Esophagus muscularis mucosa (tissue), 4 donors: Measurements from ENCODE around the gene SRP68. TPM values are rescaled to one million over a fixed set of nuclear protein-coding genes. Genes with fewer than 3 reads are reported as not detected.

Experiments used
- DNase-seq: peaks from one replicate; pipeline ENCODE4 v3.0.0-alpha.2; 2017; ENCODE audit errors: extremely low spot score
- H3K27ac ChIP-seq, 4 donors: fragments of 200-600 bp; sonication (generic); replicated peaks in 1 of 4; 1 replicate in 3 of 4; 2 replicates in 1 of 4; pipeline ENCODE4 v1.5.1; 2016 to 2019; ENCODE audit warnings: mild to moderate bottlenecking in 1 of 4
- H3K27me3 ChIP-seq, 4 donors: fragments of 200-600 bp; sonication (generic); one replicate each; pipeline versions ENCODE4 v1.5.1 to v1.6.0; 2016 to 2019
- H3K36me3 ChIP-seq, 4 donors: fragments of 200-600 bp; sonication (generic); one replicate each; pipeline ENCODE4 v1.5.1; 2016 to 2019
- H3K4me1 ChIP-seq, 4 donors: fragments of 200-600 bp; sonication (generic); one replicate each; pipeline ENCODE4 v1.5.1; 2016 to 2019
- H3K4me3 ChIP-seq, 4 donors: fragments of 200-600 bp; sonication (generic); 1 replicate in 2 of 4; 2 replicates in 2 of 4; pipeline ENCODE4 v1.5.1; 2016 to 2019; ENCODE audit warnings: mild to moderate bottlenecking in 4 of 4, moderate library complexity in 1 of 4
- H3K9me3 ChIP-seq, 4 donors: fragments of 200-600 bp; sonication (generic); 1 replicate in 3 of 4; 2 replicates in 1 of 4; pipeline ENCODE4 v1.5.1; 2016 to 2019
- CTCF ChIP-seq, 3 experiments: fragments of 200-600 bp in 2 of 3; fragments of 450-650 bp in 1 of 3; sonication (generic) in 2 of 3; IDR thresholded peaks; one replicate each; pipeline ENCODE4 v1.5.1; 2017 to 2019; ENCODE audit warnings: antibody characterized with exemption in 3 of 3, mild to moderate bottlenecking in 2 of 3, moderate library complexity in 1 of 3
- EP300 ChIP-seq: sonication (generic); formaldehyde crosslinking; IDR thresholded peaks from one replicate; pipeline ENCODE4 v1.6.1; 2017; ENCODE audit warnings: antibody characterized with exemption
- POLR2A ChIP-seq: fragments of 450-650 bp; IDR thresholded peaks from one replicate; pipeline ENCODE4 v1.6.1; 2017; ENCODE audit warnings: antibody characterized with exemption, moderate library complexity, mild to moderate bottlenecking, low read depth
- POLR2AphosphoS5 ChIP-seq, 2 donors: sonication (generic); formaldehyde crosslinking; IDR thresholded peaks; one replicate each; pipeline ENCODE4 v1.6.1; 2017; ENCODE audit warnings: antibody characterized with exemption in 2 of 2
- WGBS: methylation state at CpG from one replicate; pipeline ENCODE4 v1.1.5; 2018; 5-methylcytosine and 5-hydroxymethylcytosine counted together
- intact Hi-C: fragments of 100-400 bp; cut with DNase I; formaldehyde crosslinking; loops from one replicate; pipeline ENCODE4 v1.15.1; 2023
- total RNA-seq, 4 donors: library from RNA; depleted of rRNA; stranded (reverse); fragments of >200 nt; gene quantifications; one replicate each; pipeline versions ENCODE4 v1.1.0 to v1.2.1, GENCODE V29; 2016

Gene SRP68
- total RNA-seq, 4 donors from 2014 or later, result 41.9 to 56.9 (median 50.0) TPM

- DNase-seq, result no peak
- Histone ChIP-seq H3K27me3 (no peaks in the 10 kb centered on the region), H3K9me3 (no peaks in the 10 kb centered on the region), H3K4me1 (no peaks in the 10 kb centered on the region), H3K27ac (no peak overlapping the region), H3K4me3 (no peak overlapping the region), H3K36me3 (no peaks in the 10 kb centered on the region)
- WGBS, result 88% methylated on average over 7 of the region's 7 CpGs
- no peak for TF ChIP-seq EP300
- TF ChIP-seq POLR2AphosphoS5 (IDR thresholded peaks at IDR 0.05), result no peak
- TF ChIP-seq POLR2A, result no peak
- TF ChIP-seq CTCF (IDR thresholded peaks at IDR 0.05), result no peak
- intact Hi-C loops, result no loop called here
Observed at GRCh38 chr17:76115138-76115754, 42.9 kb upstream of the SRP68 start.

GRCh38 chr17:76111956-76112355 lies 39.6 kb upstream of the SRP68 start:
- no peak overlapping the region for H3K27ac ChIP-seq
- no peak for DNase-seq
- 80% methylated on average over 2 of the region's 2 CpGs for WGBS
- H3K9me3 ChIP-seq, result no peaks in the 10 kb centered on the region
- no peaks in the 10 kb centered on the region for H3K4me1 ChIP-seq
- intact Hi-C loops, result no loop called here
- no peaks in the 10 kb centered on the region for H3K27me3 ChIP-seq
- H3K4me3 ChIP-seq, result no peak overlapping the region
- H3K36me3 ChIP-seq, result no peaks in the 10 kb centered on the region
- TF ChIP-seq EP300 (no peak), POLR2A (no peak), POLR2AphosphoS5 (IDR thresholded peaks at IDR 0.05) (no peak), CTCF (IDR thresholded peaks at IDR 0.05) (no peak)

GRCh38 chr17:76107509-76107908 lies 35.2 kb upstream of the SRP68 start:
- intact Hi-C loops, result no loop called here
- 82% methylated on average over 6 of the region's 6 CpGs for WGBS

GRCh38 chr17:76106703-76107102 lies 34.4 kb upstream of the SRP68 start:
- Histone ChIP-seq H3K36me3 (peaks cover 0 to 7% (median 3%) of the 10 kb centered on the region in 4 donors), H3K9me3 (no peaks in the 10 kb centered on the region), H3K27ac (no peak overlapping the region), H3K4me3 (no peak overlapping the region), H3K4me1 (peaks cover 18 to 24% (median 22%) of the 10 kb centered on the region in 4 donors), H3K27me3 (no peaks in the 10 kb centered on the region)
- 60% methylated on average over 3 of the region's 3 CpGs for WGBS
- TF ChIP-seq POLR2A, result no peak
- TF ChIP-seq CTCF (IDR thresholded peaks at IDR 0.05), result no peak
- TF ChIP-seq POLR2AphosphoS5 (IDR thresholded peaks at IDR 0.05), result no peak
- no peak for DNase-seq
- intact Hi-C loops, result no loop called here

More at GRCh38 chr17:76107509-76107908, 35.2 kb upstream of the SRP68 start:
- Histone ChIP-seq H3K27me3 (no peaks in the 10 kb centered on the region), H3K9me3 (no peaks in the 10 kb centered on the region), H3K27ac (no peak overlapping the region), H3K36me3 (no peaks in the 10 kb centered on the region), H3K4me1 (peaks cover 13 to 16% (median 14%) of the 10 kb centered on the region in 4 donors), H3K4me3 (no peak overlapping the region)
- no peak for DNase-seq
- TF ChIP-seq EP300 (no peak), POLR2A (no peak), CTCF (IDR thresholded peaks at IDR 0.05) (no peak), POLR2AphosphoS5 (IDR thresholded peaks at IDR 0.05) (no peak)

- 79% methylated on average over 4 of the region's 5 CpGs for WGBS
- DNase-seq, result no peak
- Histone ChIP-seq H3K9me3 (no peaks in the 10 kb centered on the region), H3K4me1 (peaks cover 18 to 31% (median 24%) of the 10 kb centered on the region in 4 donors), H3K27me3 (no peaks in the 10 kb centered on the region), H3K36me3 (peaks cover 14 to 25% (median 22%) of the 10 kb centered on the region in 4 donors), H3K4me3 (no peak overlapping the region), H3K27ac (no peak overlapping the region)
- intact Hi-C loops, result no loop called here
- no peak for TF ChIP-seq POLR2A
- TF ChIP-seq CTCF (IDR thresholded peaks at IDR 0.05), result no peak
- no peak for TF ChIP-seq POLR2AphosphoS5 (IDR thresholded peaks at IDR 0.05)
- TF ChIP-seq EP300, result no peak
Observed at GRCh38 chr17:76104896-76105231, 32.5 kb upstream of the SRP68 start.
